Colonic mucosa (tissue), 4 donors: ENCODE measurements around the gene DPYSL3. TPM values are rescaled to one million over a fixed set of nuclear protein-coding genes. Genes with fewer than 3 reads are reported as not detected.

Experiments
- DNase-seq: peaks from one replicate; pipeline ENCODE4 v3.0.0-alpha.2; 2020
- H3K27ac ChIP-seq: fragments of 200-600 bp; one replicate; pipeline ENCODE4 v1.8.0; 2021
- H3K27me3 ChIP-seq: fragments of 200-600 bp; one replicate; pipeline ENCODE4 v1.8.0; 2021
- H3K36me3 ChIP-seq: fragments of 200-600 bp; one replicate; pipeline ENCODE4 v1.8.0; 2021
- H3K4me1 ChIP-seq: fragments of 200-600 bp; one replicate; pipeline ENCODE4 v1.8.0; 2021; ENCODE audit warnings: mild to moderate bottlenecking
- H3K4me3 ChIP-seq: fragments of 200-600 bp; one replicate; pipeline ENCODE4 v1.8.0; 2021
- H3K9ac ChIP-seq, 2 donors: one replicate each; pipeline ENCODE4 v1.7.0; 2013; ENCODE audit warnings: control low read depth in 2 of 2, low read depth in 2 of 2, low read length in 2 of 2
- H3K9me3 ChIP-seq: fragments of 200-600 bp; one replicate; pipeline ENCODE4 v1.8.0; 2021
- intact Hi-C: fragments of 100-400 bp; cut with DNase I; formaldehyde crosslinking; loops from one replicate; pipeline ENCODE4 v1.14.1; 2022
- total RNA-seq, 2 donors: library from RNA; stranded (reverse); fragmentation: NEBNext Ultra II Directional in 1 of 2; extraction: Animal tissue kit (Norgen Biotek cat#: 25700) in 1 of 2; gene quantifications; one replicate each; pipeline ENCODE4 v1.2.1, GENCODE V29; 2021
- TF ChIP-seq, protein P1 (sequence below): fragments of 200-600 bp; IDR thresholded peaks from one replicate; pipeline ENCODE4 v1.8.0; 2022; ENCODE audit warnings: antibody characterized with exemption, mild to moderate bottlenecking
- donor health status: healthy.
- donor health status: DM: no; HTN: no; CAD: no.
- donor health status: DM: no; HTN: no; CAD: no.

DPYSL3 gene
- total RNA-seq, 2 donors from 2014 or later: 8.8 to 32.2 TPM

DNA sequence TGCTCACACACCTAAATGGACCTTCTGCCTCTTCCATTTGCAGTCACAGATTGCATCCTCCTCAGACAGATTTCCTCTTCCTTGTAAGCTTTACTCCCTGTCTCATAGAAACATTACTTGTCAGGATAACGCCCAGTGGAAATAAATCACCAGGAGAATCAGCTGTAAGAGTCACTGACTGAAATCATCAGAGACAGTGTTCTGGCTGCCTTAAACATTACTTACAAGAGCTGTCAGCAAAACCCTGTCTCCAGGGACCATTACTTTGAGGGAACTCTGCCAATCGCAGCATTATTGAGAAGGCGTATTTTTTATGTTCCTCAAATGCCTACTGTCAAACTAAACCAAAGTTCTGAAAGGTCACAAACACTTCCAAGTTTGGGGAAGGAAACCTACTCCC lies 5.9 kb downstream of the DPYSL3 start:
- no peak overlapping the region for H3K27ac ChIP-seq
- intact Hi-C loops: no loop called here
- TF ChIP-seq, protein P1, sequence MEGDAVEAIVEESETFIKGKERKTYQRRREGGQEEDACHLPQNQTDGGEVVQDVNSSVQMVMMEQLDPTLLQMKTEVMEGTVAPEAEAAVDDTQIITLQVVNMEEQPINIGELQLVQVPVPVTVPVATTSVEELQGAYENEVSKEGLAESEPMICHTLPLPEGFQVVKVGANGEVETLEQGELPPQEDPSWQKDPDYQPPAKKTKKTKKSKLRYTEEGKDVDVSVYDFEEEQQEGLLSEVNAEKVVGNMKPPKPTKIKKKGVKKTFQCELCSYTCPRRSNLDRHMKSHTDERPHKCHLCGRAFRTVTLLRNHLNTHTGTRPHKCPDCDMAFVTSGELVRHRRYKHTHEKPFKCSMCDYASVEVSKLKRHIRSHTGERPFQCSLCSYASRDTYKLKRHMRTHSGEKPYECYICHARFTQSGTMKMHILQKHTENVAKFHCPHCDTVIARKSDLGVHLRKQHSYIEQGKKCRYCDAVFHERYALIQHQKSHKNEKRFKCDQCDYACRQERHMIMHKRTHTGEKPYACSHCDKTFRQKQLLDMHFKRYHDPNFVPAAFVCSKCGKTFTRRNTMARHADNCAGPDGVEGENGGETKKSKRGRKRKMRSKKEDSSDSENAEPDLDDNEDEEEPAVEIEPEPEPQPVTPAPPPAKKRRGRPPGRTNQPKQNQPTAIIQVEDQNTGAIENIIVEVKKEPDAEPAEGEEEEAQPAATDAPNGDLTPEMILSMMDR: no peak

DNA sequence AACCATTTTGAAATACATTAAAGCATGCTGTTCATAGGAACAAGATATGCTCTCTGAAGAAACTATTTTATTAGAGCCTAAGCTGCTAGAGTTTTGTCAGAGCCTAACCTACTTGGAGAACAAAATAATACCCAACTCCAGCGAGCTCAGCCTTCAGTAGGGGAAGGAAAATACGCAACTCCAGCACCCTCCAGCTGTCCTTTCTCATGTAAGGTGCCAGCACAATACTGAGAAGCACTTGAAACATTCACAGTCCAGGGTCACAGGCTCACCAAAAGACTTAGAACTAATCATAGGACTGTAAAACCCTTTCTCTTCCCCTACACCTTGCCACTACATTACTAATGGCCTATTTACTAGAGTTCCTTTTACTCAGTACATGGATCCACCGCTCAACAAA lies 18.9 kb downstream of the DPYSL3 start:
- Histone ChIP-seq H3K27ac (no peak overlapping the region), H3K27me3 (no peaks in the 10 kb centered on the region), H3K9ac (no peak overlapping the region), H3K4me1 (no peaks in the 10 kb centered on the region), H3K4me3 (no peak overlapping the region), H3K36me3 (no peaks in the 10 kb centered on the region), H3K9me3 (no peaks in the 10 kb centered on the region)
- intact Hi-C loops: no loop called here
- TF ChIP-seq, protein P1: no peak
- DNase-seq: no peak

More for the DNA sequence above, 5.9 kb downstream of the DPYSL3 start:
- H3K9ac ChIP-seq: no peak overlapping the region
- H3K4me3 ChIP-seq: no peak overlapping the region
- H3K9me3 ChIP-seq: no peaks in the 10 kb centered on the region
- H3K4me1 ChIP-seq: no peaks in the 10 kb centered on the region
- H3K27me3 ChIP-seq: no peaks in the 10 kb centered on the region
- DNase-seq: peak; percentile 21
- no peaks in the 10 kb centered on the region for H3K36me3 ChIP-seq

DNA sequence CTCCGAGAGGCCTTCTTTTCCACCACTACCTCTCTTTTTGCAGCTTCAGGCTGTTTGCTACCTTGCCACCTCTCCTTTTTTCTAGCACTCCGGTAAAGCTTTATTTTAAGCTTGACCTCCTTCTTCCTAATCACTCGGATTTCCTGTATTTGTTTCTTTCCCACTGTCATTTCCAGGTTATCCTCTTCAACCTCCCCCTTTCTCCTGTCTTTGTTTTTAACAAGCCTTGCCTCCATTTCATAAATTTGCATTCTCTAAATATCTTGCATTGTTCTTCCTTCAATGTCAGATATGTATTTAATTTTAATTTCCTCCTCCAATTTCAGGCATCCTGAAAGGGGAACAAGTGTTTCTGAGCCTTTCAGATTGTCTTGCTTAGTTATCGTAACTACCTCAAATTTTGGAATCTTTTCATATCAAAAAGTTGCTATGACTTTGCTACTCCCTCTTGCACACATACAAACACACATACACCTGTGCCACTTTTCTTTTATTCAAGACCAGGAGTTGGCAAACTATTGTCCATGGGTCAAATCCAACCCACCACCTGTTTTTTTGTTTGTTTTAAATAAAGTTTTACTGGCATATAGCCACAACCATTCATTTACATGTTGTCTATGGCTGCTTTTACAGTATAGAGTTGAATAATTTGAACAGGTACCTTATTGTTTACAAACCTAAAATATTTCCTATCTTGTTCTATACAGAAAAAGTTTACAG lies 22.7 kb downstream of the DPYSL3 start:
- TF ChIP-seq, protein P1: no peak
- intact Hi-C loops: no loop called here

DNA sequence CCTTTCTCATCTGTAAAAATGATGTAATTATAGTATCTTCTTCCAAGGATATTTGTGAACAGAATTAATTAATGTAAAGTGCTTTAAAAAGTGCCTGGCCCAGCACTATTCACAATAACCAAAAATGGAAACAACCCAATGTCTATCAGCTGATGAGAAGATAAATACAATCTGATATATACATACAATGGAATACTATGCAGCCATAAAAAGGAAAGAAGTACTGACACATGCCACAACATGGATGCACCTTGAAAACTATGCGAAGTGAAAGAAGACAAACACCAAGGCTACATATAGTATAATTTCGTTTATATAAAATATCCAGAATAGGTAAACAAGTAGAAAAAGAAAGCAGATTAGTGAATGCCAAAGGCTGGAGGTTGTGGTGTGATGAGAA lies 24.1 kb downstream of the DPYSL3 start:
- no peak overlapping the region for H3K9ac ChIP-seq
- TF ChIP-seq, protein P1: no peak
- peak overlapping the region; percentile 45 for H3K27ac ChIP-seq
- H3K9me3 ChIP-seq: no peaks in the 10 kb centered on the region
- H3K27me3 ChIP-seq: no peaks in the 10 kb centered on the region
- intact Hi-C loops: no loop called here
- no peak overlapping the region for H3K4me3 ChIP-seq
- no peak for DNase-seq
- H3K36me3 ChIP-seq: no peaks in the 10 kb centered on the region
- H3K4me1 ChIP-seq: no peaks in the 10 kb centered on the region

More for the DNA sequence above, 22.7 kb downstream of the DPYSL3 start:
- no peaks in the 10 kb centered on the region for H3K4me1 ChIP-seq
- no peaks in the 10 kb centered on the region for H3K36me3 ChIP-seq
- no peak overlapping the region for H3K27ac ChIP-seq
- H3K4me3 ChIP-seq: no peak overlapping the region
- no peaks in the 10 kb centered on the region for H3K9me3 ChIP-seq
- no peak overlapping the region for H3K9ac ChIP-seq
- no peak for DNase-seq
- H3K27me3 ChIP-seq: no peaks in the 10 kb centered on the region

DNA sequence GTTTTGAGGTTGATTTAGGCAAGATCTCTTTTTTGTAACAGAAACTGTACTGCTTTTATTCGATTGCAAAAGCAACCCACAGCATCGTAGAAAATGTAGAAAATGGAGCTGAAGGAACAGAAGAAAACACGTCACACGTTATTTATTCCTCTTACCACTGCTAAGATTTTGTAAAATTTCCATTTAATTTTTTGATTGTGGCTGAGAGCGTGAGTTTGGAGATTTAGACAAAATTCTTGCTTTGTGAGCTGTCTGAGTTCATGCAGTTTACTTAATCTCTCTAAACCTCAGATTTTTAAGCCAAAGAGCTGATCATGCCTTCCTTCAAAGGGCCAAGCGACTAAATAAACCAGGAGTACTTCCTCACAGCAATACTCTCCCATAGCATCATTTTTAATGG lies 24.8 kb downstream of the DPYSL3 start:
- TF ChIP-seq, protein P1: no peak
- peak overlapping the region in 1 of 2 donors; percentile 4 for H3K9ac ChIP-seq
- peak overlapping the region; percentile 45 for H3K27ac ChIP-seq

More for the DNA sequence above, 24.8 kb downstream of the DPYSL3 start:
- no peaks in the 10 kb centered on the region for H3K27me3 ChIP-seq
- no peaks in the 10 kb centered on the region for H3K36me3 ChIP-seq
- no peak for DNase-seq
- intact Hi-C loops: no loop called here
- H3K4me3 ChIP-seq: no peak overlapping the region
- H3K9me3 ChIP-seq: no peaks in the 10 kb centered on the region
- H3K4me1 ChIP-seq: no peaks in the 10 kb centered on the region
